Neuron (in vitro differentiated cells): Measurements from ENCODE around the gene TBC1D9B.
"Not testable (repeated sequence)": the region's sequence is repeated elsewhere in the genome, so short reads cannot be mapped to it uniquely, and the experiment has no call there.

Experiments
- H2AFZ ChIP-seq: one replicate; pipeline ENCODE4 v1.6.1; 2013; ENCODE audit warnings: low read depth, mild to moderate bottlenecking, inconsistent platforms, low read length, moderate library complexity
- H3K27me3 ChIP-seq: one replicate; pipeline ENCODE4 v1.6.1; 2013; ENCODE audit warnings: low read length; ENCODE audit not compliant: insufficient read depth
- H3K36me3 ChIP-seq: one replicate; pipeline ENCODE4 v1.6.1; 2013; ENCODE audit warnings: low read length; ENCODE audit not compliant: insufficient read depth
- H3K4me1 ChIP-seq: one replicate; pipeline ENCODE4 v1.6.1; 2013; ENCODE audit warnings: low read length; ENCODE audit not compliant: insufficient read depth
- H3K4me3 ChIP-seq: 2 replicates; pipeline ENCODE4 v1.5.1; 2013; ENCODE audit warnings: mild to moderate bottlenecking, low read length, moderate library complexity
- H3K9me3 ChIP-seq: one replicate; pipeline ENCODE4 v1.6.1; 2013; ENCODE audit warnings: low read length

Gene TBC1D9B

DNA sequence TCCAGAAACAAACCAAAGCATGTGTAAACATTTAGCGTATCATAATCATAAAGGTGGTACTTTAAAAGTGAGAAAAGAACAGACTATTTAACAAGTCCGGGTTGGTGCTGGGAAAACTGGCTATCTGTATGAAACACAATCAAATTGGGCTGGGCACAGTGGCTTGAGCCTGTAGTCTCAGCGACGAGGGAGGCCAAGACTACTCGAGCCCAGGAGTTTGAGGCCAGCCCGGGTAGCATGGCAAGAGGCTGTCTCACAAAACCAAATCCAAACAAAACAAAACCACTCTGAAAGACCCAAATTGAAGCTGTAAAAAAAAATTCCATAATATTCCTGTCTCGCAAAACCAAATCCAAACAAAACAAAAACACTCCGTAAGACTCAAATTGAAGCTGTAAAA is 53.3 kb downstream of the TBC1D9B start:
- Histone ChIP-seq H3K4me1 (peaks cover under 1% of the 10 kb centered on the region), H3K36me3 (peaks cover 39% of the 10 kb centered on the region), H2AFZ (no peak overlapping the region), H3K4me3 (no peak overlapping the region), H3K9me3 (peaks cover 11% of the 10 kb centered on the region), H3K27me3 (no peaks in the 10 kb centered on the region)

DNA sequence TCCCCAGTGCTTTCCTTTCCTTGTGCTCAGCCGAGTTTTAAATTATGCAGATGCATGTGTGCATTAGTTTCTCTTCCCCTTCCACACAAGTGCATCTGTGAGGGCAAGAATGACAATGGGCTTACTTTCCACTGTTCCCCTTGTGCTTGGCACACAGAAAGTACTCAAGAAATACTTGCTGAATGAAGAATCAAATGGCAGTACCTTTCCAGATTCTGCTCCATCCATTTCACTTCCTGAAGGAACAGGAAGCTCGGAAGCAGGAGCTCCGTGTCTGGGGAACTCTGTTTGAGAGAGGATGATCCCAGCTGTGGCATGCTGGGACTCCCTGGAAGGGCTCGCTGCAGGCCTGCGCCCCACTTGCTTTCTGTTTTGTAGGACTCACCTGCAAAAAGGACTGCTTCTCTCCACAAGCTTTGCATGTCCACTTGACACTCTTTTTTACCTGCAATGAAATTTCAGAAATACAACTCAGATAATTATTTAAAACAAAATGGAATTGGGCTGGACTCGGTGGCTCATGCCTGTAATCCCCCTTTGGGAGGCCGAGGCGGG is 54.6 kb downstream of the TBC1D9B start:
- no peak overlapping the region for H3K4me3 ChIP-seq
- H2AFZ ChIP-seq: no peak overlapping the region
- H3K27me3 ChIP-seq: no peaks in the 10 kb centered on the region
- peaks cover 16% of the 10 kb centered on the region for H3K9me3 ChIP-seq
- peaks cover 50% of the 10 kb centered on the region for H3K36me3 ChIP-seq
- no peaks in the 10 kb centered on the region for H3K4me1 ChIP-seq

DNA sequence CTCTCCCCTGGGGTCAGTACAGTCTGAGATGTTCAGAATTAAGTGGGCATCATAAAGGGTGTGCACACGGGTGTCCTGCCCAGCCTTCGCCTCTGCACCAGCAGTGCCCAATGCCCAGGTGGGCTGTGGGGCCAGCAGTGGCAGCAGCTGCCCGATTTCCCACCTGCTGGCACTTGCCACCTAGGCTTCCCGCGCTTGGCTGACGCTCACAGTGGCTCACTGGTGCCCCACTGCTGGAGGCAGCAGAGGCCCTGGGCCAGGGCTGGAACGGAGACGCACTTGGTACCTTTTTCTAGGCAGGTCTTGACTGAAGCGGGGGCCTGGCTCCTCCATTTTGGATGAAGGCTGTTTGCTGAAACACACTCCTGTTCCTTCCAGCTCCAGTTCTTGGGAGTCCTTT is 66.1 kb downstream of the TBC1D9B start:
- Histone ChIP-seq H3K27me3 (no peaks in the 10 kb centered on the region), H2AFZ (no peak overlapping the region), H3K9me3 (peaks cover 16% of the 10 kb centered on the region), H3K4me1 (no peaks in the 10 kb centered on the region), H3K4me3 (no peak overlapping the region), H3K36me3 (peaks cover 68% of the 10 kb centered on the region)

DNA sequence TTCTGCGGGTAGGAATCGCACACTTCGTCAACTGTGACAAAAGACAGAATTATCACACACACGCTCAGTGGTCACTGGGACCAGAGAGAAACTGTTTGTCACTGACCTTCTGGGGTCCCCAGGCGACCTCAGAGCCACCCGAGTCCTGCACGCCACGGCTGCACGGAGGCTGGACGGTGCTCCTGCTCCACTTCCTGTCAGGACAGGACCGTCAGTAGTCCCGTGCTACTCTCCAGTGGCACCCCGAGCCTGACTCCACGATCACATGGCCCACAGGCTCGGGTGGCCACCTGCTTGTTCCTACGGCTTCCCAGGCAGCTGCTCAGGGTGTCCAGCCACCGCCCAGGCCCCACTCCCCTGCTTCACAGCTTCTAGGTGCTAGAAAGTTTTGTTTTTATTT is 66.9 kb downstream of the TBC1D9B start:
- Histone ChIP-seq H3K4me3 (no peak overlapping the region), H3K4me1 (no peaks in the 10 kb centered on the region), H3K36me3 (peaks cover 70% of the 10 kb centered on the region), H3K9me3 (peaks cover 11% of the 10 kb centered on the region), H3K27me3 (no peaks in the 10 kb centered on the region), H2AFZ (no peak overlapping the region)

DNA sequence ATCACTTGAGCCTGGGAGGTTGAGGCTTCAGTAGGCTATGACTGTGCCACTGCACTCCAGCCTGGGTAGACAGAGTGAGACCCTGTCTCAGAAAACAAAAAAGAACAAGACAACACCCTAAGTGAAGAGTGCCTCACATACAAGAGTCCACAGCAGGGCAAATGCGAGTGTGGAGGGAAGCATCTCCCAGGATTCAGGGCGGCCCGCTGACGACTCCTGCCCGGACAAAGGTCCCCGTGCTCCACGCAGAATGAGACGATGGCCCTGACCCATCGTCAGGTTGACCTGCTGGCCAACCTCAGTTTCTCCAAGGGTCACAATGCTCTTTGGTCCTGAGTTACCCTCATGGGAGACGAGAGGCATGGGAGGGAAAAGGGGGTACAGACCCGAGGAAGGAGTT is 67.4 kb downstream of the TBC1D9B start:
- Histone ChIP-seq H3K9me3 (peaks cover 8% of the 10 kb centered on the region), H3K27me3 (no peaks in the 10 kb centered on the region), H3K4me1 (no peaks in the 10 kb centered on the region), H3K4me3 (no peak overlapping the region), H3K36me3 (peaks cover 67% of the 10 kb centered on the region), H2AFZ (no peak overlapping the region)

DNA sequence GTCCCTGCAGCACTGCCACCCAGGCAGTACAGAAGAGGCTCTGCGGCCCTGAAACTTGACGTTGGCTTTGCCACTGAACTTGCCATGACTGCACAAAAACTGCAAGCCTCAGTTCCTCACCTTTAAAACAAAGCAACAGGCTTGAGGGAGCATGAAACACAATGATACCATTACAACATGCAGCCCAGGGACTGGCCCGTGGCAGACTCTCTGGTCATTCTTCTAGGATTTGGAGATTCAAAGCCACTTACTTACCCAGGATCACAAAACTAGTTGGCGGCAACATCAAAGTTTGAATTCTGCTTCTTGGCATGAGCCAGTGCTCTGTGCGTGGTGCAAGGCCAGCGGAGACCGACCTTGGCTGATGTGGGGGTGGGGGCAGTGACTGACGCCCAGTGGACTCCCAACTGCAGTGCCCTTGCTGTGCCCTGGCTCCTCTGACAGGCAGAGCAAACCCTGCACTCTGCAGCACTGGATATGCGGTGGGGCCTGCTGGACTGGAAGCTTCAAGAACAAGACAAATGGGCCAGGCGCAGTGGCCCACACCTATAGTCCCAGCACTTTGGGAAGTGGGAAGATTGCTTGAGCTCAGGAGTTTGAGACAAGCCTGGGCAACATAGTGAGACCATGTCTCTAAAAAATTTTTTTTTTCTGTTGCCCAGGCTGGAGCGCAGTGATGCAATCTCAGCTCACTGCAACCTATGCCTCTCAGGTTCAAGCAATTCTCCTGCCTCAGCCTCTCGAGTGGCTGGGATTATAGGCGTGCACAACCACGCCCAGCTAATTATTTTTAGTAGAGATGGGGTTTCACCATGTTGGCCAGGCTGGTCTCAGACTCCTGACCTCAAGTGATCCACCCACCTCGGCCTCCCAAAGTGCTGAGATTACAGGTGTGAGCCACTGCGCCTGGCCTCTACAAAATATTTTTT is 68.1 kb downstream of the TBC1D9B start:
- Histone ChIP-seq H3K4me3 (no peak overlapping the region), H2AFZ (no peak overlapping the region), H3K27me3 (no peaks in the 10 kb centered on the region), H3K4me1 (no peaks in the 10 kb centered on the region), H3K36me3 (peaks cover 67% of the 10 kb centered on the region), H3K9me3 (peaks cover 8% of the 10 kb centered on the region)

DNA sequence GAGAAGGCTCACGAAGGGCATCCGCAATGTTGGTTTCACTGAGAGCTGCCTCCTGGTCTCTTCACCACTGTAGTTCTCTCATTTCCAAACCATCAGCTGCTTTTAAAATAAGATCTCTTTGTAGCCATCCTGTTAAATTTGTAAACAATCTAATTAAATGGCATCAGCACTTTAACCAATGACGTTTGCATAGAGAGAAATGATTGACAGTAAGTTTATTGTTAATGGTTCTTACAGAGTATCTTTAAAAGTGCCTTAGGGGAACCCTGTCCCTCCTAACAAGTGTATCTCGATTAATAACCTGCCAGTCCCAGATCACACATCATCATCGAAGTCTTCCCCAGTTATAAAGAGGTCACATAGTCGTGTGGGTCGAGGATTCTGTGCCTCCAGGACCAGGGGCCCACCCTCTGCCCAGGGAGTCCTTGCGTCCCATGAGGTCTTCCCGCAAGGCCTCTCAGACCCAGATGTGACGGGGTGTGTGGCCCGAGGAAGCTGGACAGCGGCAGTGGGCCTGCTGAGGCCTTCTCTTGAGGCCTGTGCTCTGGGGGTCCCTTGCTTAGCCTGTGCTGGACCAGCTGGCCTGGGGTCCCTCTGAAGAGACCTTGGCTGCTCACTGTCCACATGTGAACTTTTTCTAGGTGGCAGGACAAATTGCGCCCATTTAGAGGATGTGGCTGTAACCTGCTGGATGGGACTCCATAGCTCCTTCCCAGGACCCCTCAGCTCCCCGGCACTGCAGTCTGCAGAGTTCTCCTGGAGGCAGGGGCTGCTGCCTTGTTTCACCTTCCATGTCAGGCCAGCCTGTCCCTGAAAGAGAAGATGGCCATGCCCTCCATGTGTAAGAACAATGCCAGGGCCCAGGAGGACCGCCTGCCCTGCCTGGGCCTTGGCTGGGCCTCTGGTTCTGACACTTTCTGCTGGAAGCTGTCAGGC is 70.4 kb downstream of the TBC1D9B start:
- H3K4me3 ChIP-seq: no peak overlapping the region
- no peaks in the 10 kb centered on the region for H3K9me3 ChIP-seq
- peaks cover 76% of the 10 kb centered on the region for H3K36me3 ChIP-seq
- H3K4me1 ChIP-seq: no peaks in the 10 kb centered on the region
- no peak overlapping the region for H2AFZ ChIP-seq
- H3K27me3 ChIP-seq: no peaks in the 10 kb centered on the region

DNA sequence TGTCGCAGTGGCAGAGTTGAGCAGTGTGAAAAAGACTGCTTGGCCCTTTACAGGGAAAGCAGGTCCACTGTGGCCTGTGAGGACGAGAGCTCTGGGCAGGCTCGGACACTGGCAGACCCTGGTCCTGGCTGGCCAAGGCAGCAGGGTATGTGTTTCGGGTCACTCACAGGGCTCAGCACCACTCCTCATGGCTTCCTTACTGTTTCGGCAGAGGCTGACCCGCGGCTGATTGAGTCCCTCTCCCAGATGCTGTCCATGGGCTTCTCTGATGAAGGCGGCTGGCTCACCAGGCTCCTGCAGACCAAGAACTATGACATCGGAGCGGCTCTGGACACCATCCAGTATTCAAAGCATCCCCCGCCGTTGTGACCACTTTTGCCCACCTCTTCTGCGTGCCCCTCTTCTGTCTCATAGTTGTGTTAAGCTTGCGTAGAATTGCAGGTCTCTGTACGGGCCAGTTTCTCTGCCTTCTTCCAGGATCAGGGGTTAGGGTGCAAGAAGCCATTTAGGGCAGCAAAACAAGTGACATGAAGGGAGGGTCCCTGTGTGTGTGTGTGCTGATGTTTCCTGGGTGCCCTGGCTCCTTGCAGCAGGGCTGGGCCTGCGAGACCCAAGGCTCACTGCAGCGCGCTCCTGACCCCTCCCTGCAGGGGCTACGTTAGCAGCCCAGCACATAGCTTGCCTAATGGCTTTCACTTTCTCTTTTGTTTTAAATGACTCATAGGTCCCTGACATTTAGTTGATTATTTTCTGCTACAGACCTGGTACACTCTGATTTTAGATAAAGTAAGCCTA is 71.3 kb downstream of the TBC1D9B start:
- Histone ChIP-seq H3K27me3 (no peaks in the 10 kb centered on the region), H3K9me3 (no peaks in the 10 kb centered on the region), H2AFZ (no peak overlapping the region), H3K4me3 (no peak overlapping the region), H3K36me3 (peaks cover 72% of the 10 kb centered on the region), H3K4me1 (no peaks in the 10 kb centered on the region)

DNA sequence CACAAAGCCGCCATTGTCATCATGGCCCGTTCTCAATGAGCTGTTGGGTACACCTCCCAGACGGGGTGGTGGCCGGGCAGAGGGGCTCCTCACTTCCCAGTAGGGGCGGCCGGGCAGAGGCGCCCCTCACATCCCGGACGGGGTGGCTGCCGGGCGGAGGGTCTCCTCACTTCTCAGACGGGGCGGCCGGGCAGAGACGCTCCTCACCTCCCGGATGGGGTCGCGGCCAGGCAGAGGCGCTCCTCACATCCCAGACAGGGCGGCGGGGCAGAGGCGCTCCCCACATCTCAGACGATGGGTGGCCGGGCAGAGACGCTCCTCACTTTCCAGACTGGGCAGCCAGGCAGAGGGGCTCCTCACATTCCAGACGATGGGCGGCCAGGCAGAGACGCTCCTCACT is 72.8 kb downstream of the TBC1D9B start:
- H3K4me3 ChIP-seq, H2AFZ ChIP-seq, H3K27me3 ChIP-seq, H3K4me1 ChIP-seq, H3K9me3 ChIP-seq: not testable (repeated sequence)
- H3K36me3 ChIP-seq: peaks cover 66% of the 10 kb centered on the region

DNA sequence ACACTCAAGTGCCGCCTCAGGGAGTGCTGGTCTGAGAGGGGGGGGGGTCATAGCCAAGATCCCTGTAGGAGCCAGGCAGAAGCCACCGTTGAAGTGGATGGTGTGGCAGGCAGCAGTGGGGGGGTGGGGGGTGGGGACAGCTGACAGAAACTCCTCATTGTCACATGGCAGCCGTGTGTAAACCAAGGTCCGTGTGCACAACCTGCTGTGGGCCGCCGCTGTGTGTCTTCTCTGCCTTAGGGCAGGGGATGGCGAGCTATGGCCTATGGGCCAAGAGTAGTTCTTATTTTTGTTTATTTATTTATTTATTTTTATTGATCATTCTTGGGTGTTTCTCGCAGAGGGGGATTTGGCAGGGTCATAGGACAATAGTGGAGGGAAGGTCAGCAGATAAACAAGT is 73.6 kb downstream of the TBC1D9B start:
- Histone ChIP-seq H3K27me3 (no peaks in the 10 kb centered on the region), H3K36me3 (peaks cover 66% of the 10 kb centered on the region), H3K4me1 (no peaks in the 10 kb centered on the region), H3K4me3 (no peak overlapping the region), H3K9me3 (peaks cover 5% of the 10 kb centered on the region), H2AFZ (no peak overlapping the region)

DNA sequence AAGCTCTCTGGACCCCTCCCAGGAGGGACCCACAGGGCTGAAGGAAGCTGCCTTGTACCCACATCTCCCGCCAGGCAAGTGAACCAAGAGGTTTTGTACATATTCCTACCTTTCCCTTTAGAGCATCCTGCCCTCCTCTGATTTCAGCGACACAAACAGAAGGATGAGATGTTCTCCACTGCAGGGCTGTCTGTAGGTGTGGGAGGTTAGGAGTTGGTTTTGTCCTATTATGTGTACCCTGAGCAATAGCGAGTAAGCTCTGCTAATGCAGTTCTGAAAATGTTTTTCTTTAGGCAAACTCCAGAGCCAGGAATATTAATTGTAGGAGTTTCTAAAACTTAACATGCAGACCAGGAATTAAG is 74.0 kb downstream of the TBC1D9B start:
- H3K4me1 ChIP-seq: no peaks in the 10 kb centered on the region
- H3K27me3 ChIP-seq: no peaks in the 10 kb centered on the region
- no peak overlapping the region for H2AFZ ChIP-seq
- peaks cover 5% of the 10 kb centered on the region for H3K9me3 ChIP-seq
- H3K4me3 ChIP-seq: no peak overlapping the region
- peaks cover 69% of the 10 kb centered on the region for H3K36me3 ChIP-seq

DNA sequence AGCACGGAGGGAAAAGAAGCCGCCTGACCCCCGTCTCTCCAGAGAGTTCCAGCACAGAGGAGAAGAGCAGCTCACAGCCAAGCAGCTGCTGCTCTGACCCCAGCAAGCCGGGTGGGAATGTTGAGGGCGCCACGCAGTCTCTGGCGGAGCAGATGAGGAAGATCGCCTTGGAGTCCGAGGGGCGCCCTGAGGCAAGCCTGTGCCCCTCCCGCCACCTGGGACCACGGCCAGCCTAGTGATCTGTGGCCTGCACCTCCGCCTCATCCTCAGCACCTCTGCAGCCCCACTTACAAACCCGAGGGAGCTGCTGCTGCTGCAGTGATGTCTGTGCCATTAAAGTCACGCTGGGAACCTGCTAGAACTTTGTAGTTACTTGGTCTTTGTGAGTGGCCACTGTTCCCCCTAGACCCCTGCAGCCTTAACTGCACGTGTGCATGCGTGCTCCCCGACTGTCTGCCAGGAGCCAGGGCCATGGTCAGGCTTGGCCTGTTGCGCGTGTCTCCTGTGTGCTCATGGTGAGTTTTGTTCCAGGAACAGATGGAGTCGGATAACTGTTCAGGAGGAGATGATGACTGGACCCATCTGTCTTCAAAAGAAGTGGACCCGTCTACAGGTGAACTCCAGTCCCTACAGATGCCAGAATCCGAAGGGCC is 74.5 kb downstream of the TBC1D9B start:
- H3K9me3 ChIP-seq: peaks cover 5% of the 10 kb centered on the region
- H3K4me3 ChIP-seq: no peak overlapping the region
- H2AFZ ChIP-seq: no peak overlapping the region
- peaks cover 67% of the 10 kb centered on the region for H3K36me3 ChIP-seq
- H3K27me3 ChIP-seq: no peaks in the 10 kb centered on the region
- no peaks in the 10 kb centered on the region for H3K4me1 ChIP-seq
